NT2/D1 (cell line): ENCODE measurements around the gene HTR2A.

Experiments used
- DNase-seq: peaks from one replicate; pipeline ENCODE4 v3.0.0-alpha.2; 2011; ENCODE audit warnings: low read depth, low spot score
- H3K27me3 ChIP-seq: 2 replicates; pipeline ENCODE4 v1.6.0; 2011; ENCODE audit warnings: mild to moderate bottlenecking; ENCODE audit not compliant: insufficient read length, insufficient read depth
- H3K36me3 ChIP-seq: 2 replicates; pipeline ENCODE4 v1.6.1; 2011; ENCODE audit warnings: mild to moderate bottlenecking, low read length, mixed read lengths; ENCODE audit not compliant: insufficient read depth, insufficient read length
- H3K4me1 ChIP-seq: 2 replicates; pipeline ENCODE4 v1.5.1; 2011; ENCODE audit not compliant: insufficient read depth, insufficient read length
- H3K4me3 ChIP-seq: 2 replicates; pipeline ENCODE4 v1.5.1; 2011; ENCODE audit warnings: low read depth; ENCODE audit not compliant: insufficient read length
- H3K9ac ChIP-seq: 2 replicates; pipeline ENCODE4 v1.6.0; 2011; ENCODE audit warnings: low read depth; ENCODE audit not compliant: insufficient read length
- H3K9me3 ChIP-seq: 2 replicates; pipeline ENCODE4 v1.5.1; 2011; ENCODE audit warnings: mild to moderate bottlenecking, low read length; ENCODE audit not compliant: insufficient read depth
- SUZ12 ChIP-seq: IDR thresholded peaks from 2 replicates; pipeline ENCODE4 v1.6.1; 2011; ENCODE audit not compliant: insufficient read length, insufficient read depth; ENCODE audit errors: extremely low read depth
- YY1 ChIP-seq: IDR thresholded peaks from 2 replicates; pipeline ENCODE4 v1.6.1; 2011; ENCODE audit not compliant: insufficient read length, insufficient read depth
- ZNF274 ChIP-seq: IDR thresholded peaks from 2 replicates; pipeline ENCODE4 v1.6.1; 2011; ENCODE audit warnings: mild to moderate bottlenecking, low read depth, low read length

The HTR2A gene

GRCh38 chr13:46796515-46797474 is 100.1 kb downstream of the HTR2A start, which contains the start of gene ESD:
TSS of gene ESD (minus strand) at chr13:46797161. CDS start at chr13:46791413, 5,748 bp downstream.
- TF ChIP-seq ZNF274 (no peak), YY1 (peak; percentile 48)
- Histone ChIP-seq H3K9ac (peak within 1 kb of the TSS; percentile 79), H3K9me3 (no peaks in the 10 kb centered on the region), H3K4me3 (peak within 1 kb of the TSS; percentile 71), H3K36me3 (no peaks in the 10 kb centered on the region), H3K4me1 (no peaks in the 10 kb centered on the region), H3K27me3 (no peaks in the 10 kb centered on the region)
- DNase-seq: peak; percentile 46

- Histone ChIP-seq H3K9ac (peak overlapping the region; percentile 79), H3K4me3 (peak overlapping the region; percentile 71), H3K4me1 (no peaks in the 10 kb centered on the region), H3K9me3 (no peaks in the 10 kb centered on the region), H3K27me3 (no peaks in the 10 kb centered on the region), H3K36me3 (no peaks in the 10 kb centered on the region)
- TF ChIP-seq ZNF274 (no peak), SUZ12 (no peak), YY1 (no peak)
- no peak for DNase-seq
Measured at GRCh38 chr13:46796129-46796514, 100.7 kb downstream of the HTR2A start.

GRCh38 chr13:46795321-46795720 is 101.5 kb downstream of the HTR2A start:
- Histone ChIP-seq H3K9me3 (no peaks in the 10 kb centered on the region), H3K27me3 (no peaks in the 10 kb centered on the region), H3K4me1 (no peaks in the 10 kb centered on the region), H3K36me3 (no peaks in the 10 kb centered on the region), H3K4me3 (no peak overlapping the region), H3K9ac (no peak overlapping the region)
- no peak for DNase-seq
- TF ChIP-seq YY1 (no peak), SUZ12 (no peak), ZNF274 (no peak)

- H3K9ac ChIP-seq: no peak overlapping the region
- no peak overlapping the region for H3K4me3 ChIP-seq
- H3K36me3 ChIP-seq: peaks cover 11% of the 10 kb centered on the region
- DNase-seq: no peak
- no peaks in the 10 kb centered on the region for H3K27me3 ChIP-seq
- no peak for TF ChIP-seq SUZ12
- no peak for TF ChIP-seq ZNF274
- TF ChIP-seq YY1: no peak
- no peaks in the 10 kb centered on the region for H3K4me1 ChIP-seq
- H3K9me3 ChIP-seq: no peaks in the 10 kb centered on the region
Measured at GRCh38 chr13:46783504-46783903, 113.3 kb downstream of the HTR2A start.

GRCh38 chr13:46782691-46783090 is 114.2 kb downstream of the HTR2A start:
- H3K36me3 ChIP-seq: peaks cover 11% of the 10 kb centered on the region
- H3K9ac ChIP-seq: no peak overlapping the region
- DNase-seq: no peak
- no peaks in the 10 kb centered on the region for H3K9me3 ChIP-seq
- no peaks in the 10 kb centered on the region for H3K27me3 ChIP-seq
- H3K4me1 ChIP-seq: no peaks in the 10 kb centered on the region
- H3K4me3 ChIP-seq: no peak overlapping the region
- no peak for TF ChIP-seq ZNF274
- TF ChIP-seq SUZ12: no peak

- TF ChIP-seq YY1 (no peak), ZNF274 (no peak), SUZ12 (no peak)
- H3K36me3 ChIP-seq: peaks cover 11% of the 10 kb centered on the region
- H3K4me3 ChIP-seq: no peak overlapping the region
- no peak for DNase-seq
- no peaks in the 10 kb centered on the region for H3K9me3 ChIP-seq
- no peaks in the 10 kb centered on the region for H3K4me1 ChIP-seq
- no peak overlapping the region for H3K9ac ChIP-seq
- no peaks in the 10 kb centered on the region for H3K27me3 ChIP-seq
Measured at GRCh38 chr13:46782066-46782465, 114.8 kb downstream of the HTR2A start.
